Kidney (tissue), 14 donors: Measurements from ENCODE around the gene WFS1. TPM values are rescaled to one million over a fixed set of nuclear protein-coding genes. Genes with fewer than 3 reads are reported as not detected.

Experiments used
- DNase-seq, 5 donors: peaks; one replicate each; pipeline ENCODE4 v3.0.0-alpha.2; 2013 to 2020
- FAIRE-seq: peaks from 2 replicates; lab custom pipeline; 2012; peaks lifted over from hg19 to GRCh38; lab: Jason Lieb, UNC
- H3K27ac ChIP-seq, 2 donors: one replicate each; pipeline ENCODE4 v1.7.0; 2013; ENCODE audit warnings: low read depth in 2 of 2, low read length in 2 of 2, inconsistent platforms in 1 of 2
- H3K27me3 ChIP-seq: one replicate; pipeline ENCODE4 v1.7.1; 2013; ENCODE audit warnings: low read length, inconsistent platforms; ENCODE audit not compliant: control insufficient read depth, insufficient read depth
- H3K36me3 ChIP-seq, 3 donors: one replicate each; pipeline versions ENCODE4 v1.7.0 to v1.7.1; 2013; ENCODE audit warnings: low read length in 3 of 3, control low read depth in 1 of 3, inconsistent platforms in 1 of 3; ENCODE audit not compliant: insufficient read depth in 3 of 3, control insufficient read depth in 2 of 3
- H3K4me1 ChIP-seq, 3 donors: one replicate each; pipeline versions ENCODE4 v1.7.0 to v1.7.1; 2013; ENCODE audit warnings: low read length in 3 of 3, inconsistent platforms in 1 of 3, low read depth in 1 of 3; ENCODE audit not compliant: control insufficient read depth in 2 of 3, insufficient read depth in 2 of 3
- H3K4me3 ChIP-seq, 3 donors: one replicate each; pipeline versions ENCODE4 v1.7.0 to v1.8.1; 2013; ENCODE audit warnings: low read length in 3 of 3, control low read depth in 1 of 3, inconsistent platforms in 1 of 3
- H3K9ac ChIP-seq, 3 donors: one replicate each; pipeline versions ENCODE4 v1.7.0 to v1.7.1; 2013; ENCODE audit warnings: low read length in 3 of 3, control low read depth in 1 of 3, inconsistent platforms in 1 of 3
- H3K9me3 ChIP-seq, 3 donors: one replicate each; pipeline versions ENCODE4 v1.7.0 to v1.7.1; 2013; ENCODE audit warnings: low read length in 3 of 3, control low read depth in 1 of 3, inconsistent platforms in 1 of 3; ENCODE audit not compliant: control insufficient read depth in 2 of 3, insufficient read depth in 1 of 3
- CTCF ChIP-seq: IDR thresholded peaks from 3 replicates; pipeline ENCODE4 v1.5.1; 2012; ENCODE audit warnings: mild to moderate bottlenecking, moderate library complexity, borderline replicate concordance; ENCODE audit not compliant: insufficient read depth; ENCODE audit errors: extremely low read depth
- intact Hi-C: fragments of 100-400 bp; cut with DNase I; formaldehyde crosslinking; loops from one replicate; pipeline ENCODE4 v1.11.1; 2022
- polyA plus RNA-seq: library from polyadenylated mRNA; stranded (reverse); fragments of 350-450 nt; fragmentation: Illumina TruSeq; extraction: RNeasy Lipid Tissue Mini Kit (QIAGEN cat#74804); gene quantifications from one replicate; pipeline ENCODE4 v1.2.3, GENCODE V29; 2014; ENCODE audit warnings: low read depth, low replicate concordance; ENCODE audit not compliant: insufficient read depth
- total RNA-seq: library from RNA; stranded (reverse); fragmentation: NEBNext Ultra II Directional; extraction: Animal tissue kit (Norgen Biotek cat#: 25700); gene quantifications from one replicate; pipeline ENCODE4 v1.2.1, GENCODE V29; 2021
- donor health status: control.
- donor health status: control.
- donor health status: control.
- donor health status: control.
- donor health status: control.
- donor health status: DM: yes; HTN: yes; CAD: no.
- donor health status: Normal renal cell carcinoma (clear cell type).

WFS1 gene
- total and polyA plus RNA-seq, 2 donors from 2014 or later = 20.8 to 31.4 TPM

GRCh38 chr4:6279582-6280289, 10.1 kb downstream of the WFS1 start:
- Histone ChIP-seq H3K36me3 (no peaks in the 10 kb centered on the region), H3K4me1 (peaks cover 0 to 13% (median 0%) of the 10 kb centered on the region in 3 donors), H3K27ac (no peak overlapping the region), H3K4me3 (no peak overlapping the region), H3K9ac (no peak overlapping the region), H3K27me3 (no peaks in the 10 kb centered on the region), H3K9me3 (no peaks in the 10 kb centered on the region)
- DNase-seq = no peak
- no peak for TF ChIP-seq CTCF
- intact Hi-C loops = no loop called here
- FAIRE-seq = no peak

- Histone ChIP-seq H3K4me1 (peaks cover 0 to 13% (median 0%) of the 10 kb centered on the region in 3 donors), H3K27ac (no peak overlapping the region), H3K9ac (no peak overlapping the region), H3K4me3 (no peak overlapping the region), H3K36me3 (no peaks in the 10 kb centered on the region), H3K9me3 (no peaks in the 10 kb centered on the region), H3K27me3 (no peaks in the 10 kb centered on the region)
- DNase-seq (no peak), FAIRE-seq (no peak)
- TF ChIP-seq CTCF = no peak
- intact Hi-C loops = no loop called here
Observed at GRCh38 chr4:6280365-6280996, 10.8 kb downstream of the WFS1 start.

GRCh38 chr4:6281436-6282313, 12.0 kb downstream of the WFS1 start:
- FAIRE-seq = no peak
- Histone ChIP-seq H3K4me1 (peaks cover 0 to 13% (median 0%) of the 10 kb centered on the region in 3 donors), H3K4me3 (no peak overlapping the region), H3K9ac (no peak overlapping the region), H3K9me3 (no peaks in the 10 kb centered on the region), H3K27me3 (no peaks in the 10 kb centered on the region), H3K36me3 (peaks cover 0 to 6% (median under 1%) of the 10 kb centered on the region in 3 donors), H3K27ac (no peak overlapping the region)
- intact Hi-C loops = no loop called here
- DNase-seq = peak in 1 of 5 donors; percentile 65
- no peak for TF ChIP-seq CTCF
